Activated CD8-positive, alpha-beta memory T cell treated with anti-CD3 and anti-CD28 coated beads for 1 hour (primary cell): ENCODE results near the gene CYTH3.

Experiments used
- DNase-seq, 2 donors: peaks; one replicate each; pipeline ENCODE4 v3.0.0-alpha.2; 2020; ENCODE audit warnings: low read depth in 1 of 2; ENCODE audit errors: extremely low read depth in 1 of 2

The CYTH3 gene

DNA sequence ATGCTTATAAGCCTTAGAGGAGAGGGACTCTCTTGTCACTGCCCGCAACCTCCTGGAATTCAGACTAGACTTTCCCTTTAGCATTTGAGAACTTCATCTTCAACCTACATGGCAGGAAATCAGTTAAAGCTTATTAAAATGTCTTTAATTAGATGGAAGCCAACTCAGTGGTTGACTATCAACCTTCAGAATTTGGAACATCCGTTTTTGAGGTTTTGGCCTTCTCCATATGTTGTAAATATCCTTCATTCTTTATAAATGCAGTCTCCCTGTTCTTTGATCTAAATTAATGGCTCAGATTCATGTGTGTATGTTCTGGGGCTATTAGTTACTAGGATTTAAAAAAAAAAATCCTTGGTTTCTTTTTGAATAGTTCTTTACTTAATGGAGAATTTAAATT is 156.2 kb downstream of the CYTH3 start:
- no peak for DNase-seq
